ENCODE results near the gene ITPR1. TPM values are rescaled to one million over a fixed set of nuclear protein-coding genes. Genes with fewer than 3 reads are reported as not detected.

ITPR1 gene
- total and polyA plus RNA-seq, 2 experiments from 2014 or later = 1.4 to 2.5 TPM

DNA sequence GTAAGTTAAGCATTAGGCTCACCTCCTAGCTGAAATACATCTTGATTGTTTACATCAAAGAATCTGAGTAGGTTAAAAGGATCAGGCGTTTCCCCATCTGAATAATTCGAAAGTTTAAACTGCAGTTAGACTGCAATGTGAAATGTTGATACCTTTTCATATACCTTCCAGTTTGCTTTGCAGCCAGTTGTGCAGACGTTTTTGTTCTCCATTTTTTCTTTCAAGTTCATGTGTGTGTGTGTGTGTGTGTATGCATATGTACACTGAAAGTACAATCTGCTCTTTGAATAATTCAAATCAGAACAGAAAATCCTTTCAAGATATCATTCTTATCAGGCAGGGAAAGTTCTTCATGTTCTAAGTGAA lies 2.9 kb downstream of the ITPR1 start:
- no peaks in the 10 kb centered on the region for H3K79me2 ChIP-seq (ENCODE audit: insufficient read depth)
- in situ Hi-C loops (cut with MboI) = no loop called here

GRCh38 chr3:4497005-4497692 lies 4.0 kb downstream of the ITPR1 start:
- Histone ChIP-seq H3K9ac (no peak overlapping the region), H3K27ac (no peak overlapping the region), H3K36me3 (ENCODE audit: low read depth) (no peaks in the 10 kb centered on the region), H3K4me1 (ENCODE audit: insufficient read depth) (peaks cover 4% of the 10 kb centered on the region), H3K4me3 (no peak overlapping the region), H2AFZ (no peak overlapping the region), H3K79me2 (ENCODE audit: insufficient read depth) (no peaks in the 10 kb centered on the region), H3K4me2 (ENCODE audit: unreplicated experiment) (no peak overlapping the region), H3K9me3 (ENCODE audit: low read depth) (no peaks in the 10 kb centered on the region), H4K20me1 (ENCODE audit: insufficient read depth) (no peaks in the 10 kb centered on the region), H3K9me2 (ENCODE audit: insufficient read depth) (no peaks in the 10 kb centered on the region), H3K27me3 (replicated peaks; ENCODE audit: insufficient read depth) (no peaks in the 10 kb centered on the region), H3F3A (ENCODE audit: insufficient read depth) (no peaks in the 10 kb centered on the region)
- TF ChIP-seq EZH2 (IDR thresholded peaks at IDR 0.05; ENCODE audit: insufficient read depth, poor library complexity, severe bottlenecking) (no peak), EZH2phosphoT487 (IDR thresholded peaks at IDR 0.05; ENCODE audit: insufficient read depth, low read depth) (no peak)
- WGBS, 2 experiments (ENCODE audit: low coverage in 1 of 2, low lambda C conversion rate in 2 of 2, missing lambda C conversion rate in 2 of 2) = 63 to 64% methylated on average over 5 of the region's 5 CpGs
- in situ Hi-C loops (cut with MboI) = no loop called here
- no peak for DNase-seq

More for the DNA sequence above, 2.9 kb downstream of the ITPR1 start:
- H3K36me3 ChIP-seq (ENCODE audit: low read depth) = no peaks in the 10 kb centered on the region
- no peaks in the 10 kb centered on the region for H3K9me3 ChIP-seq (ENCODE audit: low read depth)
- no peak overlapping the region for H2AFZ ChIP-seq
- no peak overlapping the region for H3K9ac ChIP-seq
- 67% methylated on average over 3 of the region's 3 CpGs for WGBS, 2 experiments (ENCODE audit: low coverage in 1 of 2, low lambda C conversion rate in 2 of 2, missing lambda C conversion rate in 2 of 2)
- no peaks in the 10 kb centered on the region for H3K27me3 ChIP-seq (replicated peaks; ENCODE audit: insufficient read depth)
- no peaks in the 10 kb centered on the region for H3K9me2 ChIP-seq (ENCODE audit: insufficient read depth)
- no peak overlapping the region for H3K27ac ChIP-seq
- H3F3A ChIP-seq (ENCODE audit: insufficient read depth) = no peaks in the 10 kb centered on the region
- peaks cover 4% of the 10 kb centered on the region for H3K4me1 ChIP-seq (ENCODE audit: insufficient read depth)
- H3K4me3 ChIP-seq = no peak overlapping the region
- DNase-seq = no peak
- TF ChIP-seq EZH2phosphoT487 (IDR thresholded peaks at IDR 0.05; ENCODE audit: insufficient read depth, low read depth) (no peak), EZH2 (IDR thresholded peaks at IDR 0.05; ENCODE audit: insufficient read depth, poor library complexity, severe bottlenecking) (no peak)
- no peaks in the 10 kb centered on the region for H4K20me1 ChIP-seq (ENCODE audit: insufficient read depth)
- H3K4me2 ChIP-seq (ENCODE audit: unreplicated experiment) = no peak overlapping the region

DNA sequence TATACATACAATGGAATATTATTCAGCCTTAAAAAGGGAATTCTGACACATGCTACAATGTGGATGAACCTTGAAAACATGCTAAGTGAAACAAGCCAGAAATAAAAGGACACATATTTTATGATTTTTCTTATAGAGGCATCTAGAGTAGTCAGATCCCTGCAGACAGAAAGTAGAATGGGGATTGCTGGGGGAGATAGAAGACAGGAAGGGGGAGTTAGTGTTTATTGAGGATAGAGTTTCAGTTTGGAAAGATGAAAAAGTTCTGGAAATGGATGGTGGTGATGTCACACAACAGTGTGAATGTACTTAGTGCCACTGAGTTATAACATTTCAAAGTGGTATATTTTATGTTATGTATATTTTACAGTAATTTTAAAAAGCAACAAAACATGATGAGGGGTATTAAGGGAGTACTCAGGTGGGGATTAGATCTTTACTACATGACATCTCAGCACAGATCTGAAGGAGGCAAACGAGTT lies 4.7 kb downstream of the ITPR1 start:
- no peaks in the 10 kb centered on the region for H3K79me2 ChIP-seq (ENCODE audit: insufficient read depth)
- no peaks in the 10 kb centered on the region for H3F3A ChIP-seq (ENCODE audit: insufficient read depth)
- H3K27me3 ChIP-seq (replicated peaks; ENCODE audit: insufficient read depth) = no peaks in the 10 kb centered on the region
- no peak overlapping the region for H3K4me3 ChIP-seq
- no peaks in the 10 kb centered on the region for H3K36me3 ChIP-seq (ENCODE audit: low read depth)
- peaks cover 4% of the 10 kb centered on the region for H3K4me1 ChIP-seq (ENCODE audit: insufficient read depth)
- H3K27ac ChIP-seq = no peak overlapping the region
- no peak overlapping the region for H3K9ac ChIP-seq
- H3K9me3 ChIP-seq (ENCODE audit: low read depth) = no peaks in the 10 kb centered on the region
- H3K4me2 ChIP-seq (ENCODE audit: unreplicated experiment) = no peak overlapping the region
- TF ChIP-seq EZH2phosphoT487 (IDR thresholded peaks at IDR 0.05; ENCODE audit: insufficient read depth, low read depth) = no peak
- no peak for TF ChIP-seq EZH2 (IDR thresholded peaks at IDR 0.05; ENCODE audit: insufficient read depth, poor library complexity, severe bottlenecking)
- 27 to 38% methylated on average over 1 of the region's 1 CpG for WGBS, 2 experiments (ENCODE audit: low coverage in 1 of 2, low lambda C conversion rate in 2 of 2, missing lambda C conversion rate in 2 of 2)
- H3K9me2 ChIP-seq (ENCODE audit: insufficient read depth) = no peaks in the 10 kb centered on the region
- in situ Hi-C loops (cut with MboI) = no loop called here
- no peaks in the 10 kb centered on the region for H4K20me1 ChIP-seq (ENCODE audit: insufficient read depth)
- no peak for DNase-seq
- H2AFZ ChIP-seq = no peak overlapping the region

DNA sequence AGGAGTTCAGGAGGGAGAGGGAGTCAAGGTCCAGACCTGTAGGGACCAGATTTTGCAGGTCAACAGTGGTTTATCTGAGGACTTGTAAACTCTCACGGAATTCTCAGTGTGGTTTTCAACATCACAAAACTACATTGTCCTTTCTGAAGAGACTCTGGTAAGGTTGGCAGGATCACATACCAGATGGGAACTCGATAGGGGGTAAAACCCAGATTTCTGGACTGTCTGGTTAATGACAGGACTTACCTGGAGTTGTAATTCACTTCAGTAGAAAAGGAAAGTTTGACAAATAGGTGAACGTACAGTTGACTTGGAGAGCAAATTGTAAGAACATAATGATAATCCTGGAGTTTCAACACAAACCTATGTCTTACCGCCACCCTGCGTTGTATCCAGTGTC lies 5.3 kb downstream of the ITPR1 start:
- 65 to 73% methylated on average over 5 of the region's 5 CpGs for WGBS, 2 experiments (ENCODE audit: low coverage in 1 of 2, low lambda C conversion rate in 2 of 2, missing lambda C conversion rate in 2 of 2)
- in situ Hi-C loops (cut with MboI) = no loop called here

More for the DNA sequence above, 5.3 kb downstream of the ITPR1 start:
- Histone ChIP-seq H3K4me2 (ENCODE audit: unreplicated experiment) (no peak overlapping the region), H3K36me3 (ENCODE audit: low read depth) (no peaks in the 10 kb centered on the region), H3K27me3 (replicated peaks; ENCODE audit: insufficient read depth) (no peaks in the 10 kb centered on the region), H3K79me2 (ENCODE audit: insufficient read depth) (no peaks in the 10 kb centered on the region), H4K20me1 (ENCODE audit: insufficient read depth) (no peaks in the 10 kb centered on the region), H3K4me1 (ENCODE audit: insufficient read depth) (peaks cover 4% of the 10 kb centered on the region), H3F3A (ENCODE audit: insufficient read depth) (no peaks in the 10 kb centered on the region), H3K4me3 (no peak overlapping the region), H3K9me3 (ENCODE audit: low read depth) (no peaks in the 10 kb centered on the region), H3K9ac (no peak overlapping the region), H2AFZ (no peak overlapping the region), H3K9me2 (ENCODE audit: insufficient read depth) (no peaks in the 10 kb centered on the region), H3K27ac (no peak overlapping the region)
- no peak for DNase-seq
- no peak for TF ChIP-seq EZH2phosphoT487 (IDR thresholded peaks at IDR 0.05; ENCODE audit: insufficient read depth, low read depth)
- TF ChIP-seq EZH2 (IDR thresholded peaks at IDR 0.05; ENCODE audit: insufficient read depth, poor library complexity, severe bottlenecking) = no peak
